GM12875 (cell line): Measurements from ENCODE around the gene CAMP.

Experiments
- H3K4me3 ChIP-seq: one replicate; pipeline ENCODE4 v1.5.1; 2011; ENCODE audit warnings: low read depth, low read length, control low read depth
- TF ChIP-seq, protein P1 (sequence below): IDR thresholded peaks from 2 replicates; pipeline ENCODE4 v1.5.1; 2011; ENCODE audit warnings: low read depth, mild to moderate bottlenecking, control low read depth, inconsistent platforms, low read length, moderate library complexity, borderline replicate concordance; ENCODE audit not compliant: insufficient read depth

The CAMP gene

DNA sequence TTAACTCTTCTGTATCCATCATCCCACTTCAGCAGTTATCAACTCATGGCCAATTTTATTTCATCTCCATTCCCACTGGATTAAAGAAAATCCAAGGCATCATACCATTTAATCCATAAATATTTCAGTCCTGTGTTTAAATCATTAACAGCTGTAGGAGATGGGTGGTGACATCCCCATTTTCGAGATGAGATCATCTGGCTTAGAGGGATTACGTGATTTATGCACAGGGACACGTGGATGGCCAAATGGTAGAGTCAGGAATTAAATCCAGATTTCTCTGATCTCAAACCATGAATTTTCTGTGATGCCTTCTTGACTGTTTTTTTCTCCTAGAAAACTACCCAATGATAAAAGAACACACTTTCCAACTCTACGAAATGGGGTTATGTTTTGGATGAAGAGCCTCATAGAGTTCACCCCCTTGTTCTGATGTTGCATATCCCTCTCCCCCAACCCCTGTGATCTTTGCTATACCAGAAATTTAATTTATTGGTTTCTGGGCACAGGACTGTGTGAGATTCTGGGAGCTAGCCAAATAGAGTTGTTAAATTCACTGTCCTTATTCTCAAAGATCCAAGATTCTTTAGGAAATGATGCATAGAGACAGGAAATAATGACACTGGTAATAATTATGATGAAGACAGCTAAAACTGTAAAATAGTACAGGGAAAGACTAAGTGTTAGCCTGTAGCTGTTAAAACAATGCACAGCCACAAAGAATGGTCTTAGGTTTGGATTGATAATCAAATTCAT, 25.0 kb downstream of the CAMP start:
- no peak overlapping the region for H3K4me3 ChIP-seq
- TF ChIP-seq, protein P1, sequence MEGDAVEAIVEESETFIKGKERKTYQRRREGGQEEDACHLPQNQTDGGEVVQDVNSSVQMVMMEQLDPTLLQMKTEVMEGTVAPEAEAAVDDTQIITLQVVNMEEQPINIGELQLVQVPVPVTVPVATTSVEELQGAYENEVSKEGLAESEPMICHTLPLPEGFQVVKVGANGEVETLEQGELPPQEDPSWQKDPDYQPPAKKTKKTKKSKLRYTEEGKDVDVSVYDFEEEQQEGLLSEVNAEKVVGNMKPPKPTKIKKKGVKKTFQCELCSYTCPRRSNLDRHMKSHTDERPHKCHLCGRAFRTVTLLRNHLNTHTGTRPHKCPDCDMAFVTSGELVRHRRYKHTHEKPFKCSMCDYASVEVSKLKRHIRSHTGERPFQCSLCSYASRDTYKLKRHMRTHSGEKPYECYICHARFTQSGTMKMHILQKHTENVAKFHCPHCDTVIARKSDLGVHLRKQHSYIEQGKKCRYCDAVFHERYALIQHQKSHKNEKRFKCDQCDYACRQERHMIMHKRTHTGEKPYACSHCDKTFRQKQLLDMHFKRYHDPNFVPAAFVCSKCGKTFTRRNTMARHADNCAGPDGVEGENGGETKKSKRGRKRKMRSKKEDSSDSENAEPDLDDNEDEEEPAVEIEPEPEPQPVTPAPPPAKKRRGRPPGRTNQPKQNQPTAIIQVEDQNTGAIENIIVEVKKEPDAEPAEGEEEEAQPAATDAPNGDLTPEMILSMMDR, result no peak

DNA sequence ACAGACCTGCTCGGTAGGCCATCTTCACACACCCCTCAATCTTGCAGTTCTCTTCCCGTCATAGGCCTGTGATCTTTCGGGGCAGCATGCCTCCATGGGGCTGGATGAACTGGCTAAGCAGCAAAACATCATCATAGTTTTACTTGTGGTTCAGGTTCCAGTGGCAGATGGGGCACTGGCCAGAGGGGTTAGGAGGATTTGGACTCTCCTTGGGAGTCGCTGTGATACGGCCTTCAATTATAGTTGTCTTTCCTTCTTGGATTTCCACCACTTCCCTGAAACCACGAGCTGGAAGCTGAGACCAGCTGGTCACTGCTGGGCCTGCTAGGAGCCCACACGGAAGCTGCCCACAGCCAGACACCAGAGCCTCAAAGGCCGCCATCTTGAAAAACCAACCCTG, 33.3 kb downstream of the CAMP start:
- H3K4me3 ChIP-seq, result no peak overlapping the region
- TF ChIP-seq, protein P1, result no peak

DNA sequence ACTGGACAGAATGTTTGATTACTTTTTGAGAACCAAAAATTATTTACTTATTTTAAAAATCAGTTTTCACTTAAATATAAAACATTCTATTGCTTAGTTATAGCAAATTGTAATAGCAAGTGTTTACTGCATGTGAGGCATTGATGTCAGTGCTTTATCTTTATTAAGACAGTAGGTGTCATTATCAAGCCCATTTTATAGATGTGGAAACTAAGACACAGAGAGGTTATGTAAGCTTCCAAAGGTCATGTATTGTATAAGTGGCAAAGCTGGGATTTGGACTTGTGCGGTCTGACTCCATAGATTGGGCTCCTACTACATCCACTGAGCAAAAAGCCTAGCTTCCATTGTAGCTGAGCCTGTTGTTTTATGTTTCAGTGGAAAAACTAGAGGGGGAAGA, 35.2 kb downstream of the CAMP start:
- no peak overlapping the region for H3K4me3 ChIP-seq
- TF ChIP-seq, protein P1, result no peak

DNA sequence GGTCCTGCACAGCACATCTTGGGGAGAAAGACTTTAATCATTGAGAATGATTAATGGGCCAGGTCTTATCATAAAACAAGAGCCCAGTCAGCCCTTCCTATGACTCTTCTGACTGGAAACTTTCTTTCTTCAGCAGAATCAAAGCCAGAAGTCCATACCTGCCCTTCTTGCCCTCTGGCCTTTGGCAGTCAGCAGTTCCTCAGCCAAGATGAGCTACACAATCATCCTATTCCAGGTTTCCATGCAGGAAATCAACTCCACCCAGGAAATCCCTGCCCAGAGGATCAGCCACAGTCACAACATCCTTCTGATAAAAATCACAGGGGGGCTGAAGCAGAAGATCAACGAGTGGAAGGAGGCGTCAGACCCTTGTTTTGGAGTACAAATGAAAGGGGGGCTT, 44.5 kb downstream of the CAMP start:
- H3K4me3 ChIP-seq, result no peak overlapping the region
- TF ChIP-seq, protein P1, result no peak

DNA sequence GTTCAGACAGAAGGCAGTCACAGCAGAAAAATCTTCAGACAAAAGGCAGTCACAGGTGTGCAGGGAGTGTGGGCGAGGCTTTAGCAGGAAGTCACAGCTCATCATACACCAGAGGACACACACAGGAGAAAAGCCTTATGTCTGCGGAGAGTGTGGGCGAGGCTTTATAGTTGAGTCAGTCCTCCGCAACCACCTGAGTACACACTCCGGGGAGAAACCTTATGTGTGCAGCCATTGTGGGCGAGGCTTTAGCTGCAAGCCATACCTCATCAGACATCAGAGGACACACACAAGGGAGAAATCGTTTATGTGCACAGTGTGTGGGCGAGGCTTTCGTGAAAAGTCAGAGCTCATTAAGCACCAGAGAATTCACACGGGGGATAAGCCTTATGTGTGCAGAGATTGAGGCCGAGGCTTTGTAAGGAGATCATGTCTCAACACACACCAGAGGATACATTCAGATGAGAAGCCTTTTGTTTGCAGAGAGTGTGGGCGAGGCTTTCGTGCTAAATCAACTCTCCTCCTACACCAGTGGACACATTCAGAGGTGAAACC, 45.2 kb downstream of the CAMP start:
- H3K4me3 ChIP-seq, result no peak overlapping the region
- TF ChIP-seq, protein P1, result no peak

DNA sequence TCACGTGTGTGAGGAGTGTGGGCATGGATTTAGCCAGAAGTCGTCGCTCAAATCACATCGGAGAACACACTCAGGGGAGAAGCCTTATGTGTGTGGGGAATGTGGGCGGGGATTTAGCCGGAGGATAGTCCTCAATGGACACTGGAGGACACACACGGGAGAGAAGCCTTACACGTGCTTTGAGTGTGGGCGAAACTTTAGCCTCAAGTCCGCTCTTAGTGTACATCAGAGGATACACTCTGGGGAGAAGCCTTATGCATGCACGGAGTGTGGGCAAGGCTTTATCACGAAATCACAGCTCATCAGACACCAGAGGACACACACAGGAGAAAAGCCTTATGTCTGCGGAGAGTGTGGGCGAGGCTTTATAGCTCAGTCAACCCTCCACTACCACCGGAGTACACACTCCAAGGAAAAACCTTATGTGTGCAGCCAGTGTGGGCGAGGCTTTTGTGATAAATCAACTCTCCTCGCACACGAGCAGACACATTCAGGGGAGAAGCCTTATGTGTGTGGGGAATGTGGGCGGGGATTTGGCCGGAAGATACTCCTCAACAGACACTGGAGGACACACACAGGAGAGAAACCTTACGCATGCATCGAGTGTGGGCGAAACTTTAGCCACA, 45.8 kb downstream of the CAMP start:
- TF ChIP-seq, protein P1, result no peak
- H3K4me3 ChIP-seq, result no peak overlapping the region

DNA sequence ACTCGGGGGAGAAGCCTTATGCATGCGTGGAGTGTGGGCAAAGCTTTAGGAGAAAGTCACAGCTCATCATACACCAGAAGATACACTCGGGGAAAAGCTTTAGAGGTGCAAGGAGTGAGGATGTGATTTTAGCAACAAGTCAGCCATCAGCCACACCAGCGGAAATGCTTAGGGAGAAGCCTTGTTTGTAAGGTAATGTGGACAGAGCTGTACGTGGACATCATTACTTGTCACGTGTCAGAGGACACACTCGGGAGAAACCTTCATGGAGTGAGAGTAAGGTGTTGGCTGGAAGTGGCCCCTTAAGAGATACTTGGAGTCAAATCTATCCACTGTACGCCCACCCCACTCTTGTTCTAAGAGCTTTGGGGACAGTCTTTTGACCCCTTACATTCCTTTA, 46.3 kb downstream of the CAMP start:
- H3K4me3 ChIP-seq, result no peak overlapping the region

More for the DNA sequence above, 46.3 kb downstream of the CAMP start:
- TF ChIP-seq, protein P1, result no peak
